Stimulated activated CD4-positive, alpha-beta T cell treated with anti-CD3 and anti-CD28 coated beads, Interleukin-15, amount 100 ng/mL, for 24 hours (primary cell): ENCODE data around the gene OSTF1.

ENCODE experiments used
- DNase-seq: peaks from one replicate; pipeline ENCODE4 v3.0.0-alpha.2; 2020

OSTF1 gene

GRCh38 chr9:75168270-75169178 is 80.2 kb downstream of the OSTF1 start:
- DNase-seq, result no peak

- no peak for DNase-seq
Observed at GRCh38 chr9:75169623-75170022, 81.3 kb downstream of the OSTF1 start.

GRCh38 chr9:75170898-75171360 is 82.6 kb downstream of the OSTF1 start:
- no peak for DNase-seq

- DNase-seq, result no peak
Observed at GRCh38 chr9:75175395-75175794, 87.1 kb downstream of the OSTF1 start.

- DNase-seq, result no peak
Observed at GRCh38 chr9:75176037-75176436, 87.7 kb downstream of the OSTF1 start.

GRCh38 chr9:75181750-75182149 is 93.4 kb downstream of the OSTF1 start:
- DNase-seq, result no peak

GRCh38 chr9:75183306-75183705 is 95.0 kb downstream of the OSTF1 start:
- no peak for DNase-seq

- DNase-seq, result no peak
Observed at GRCh38 chr9:75184471-75184870, 96.2 kb downstream of the OSTF1 start.

- DNase-seq, result peak; percentile 75
Observed at GRCh38 chr9:75185585-75186170, 97.4 kb downstream of the OSTF1 start.

- DNase-seq, result no peak
Observed at GRCh38 chr9:75186767-75187380, 98.6 kb downstream of the OSTF1 start.

- DNase-seq, result no peak
Observed at GRCh38 chr9:75188756-75189155, 100.4 kb downstream of the OSTF1 start.

- no peak for DNase-seq
Observed at GRCh38 chr9:75190762-75191161, 102.4 kb downstream of the OSTF1 start.
